ENCODE results near the gene DOCK9. TPM values are rescaled to one million over a fixed set of nuclear protein-coding genes. Genes with fewer than 3 reads are reported as not detected.

The DOCK9 gene
- total RNA-seq, 1 donor from 2014 or later: 56.3 TPM

- Mint-ChIP-seq H3K27ac (ENCODE audit: unreplicated experiment) (no peak overlapping the region), H3K36me3 (ENCODE audit: low read depth, unreplicated experiment) (peaks cover 10% of the 10 kb centered on the region), H3K4me3 (ENCODE audit: unreplicated experiment) (no peak overlapping the region), H3K4me1 (ENCODE audit: low read depth, unreplicated experiment) (no peaks in the 10 kb centered on the region), H3K27me3 (ENCODE audit: low read depth, unreplicated experiment) (no peaks in the 10 kb centered on the region), H3K9me3 (ENCODE audit: unreplicated experiment) (no peaks in the 10 kb centered on the region)
- Histone ChIP-seq H3K9me3 (ENCODE audit: insufficient read depth, low read depth, low read length) (no peaks in the 10 kb centered on the region), H3K4me1 (ENCODE audit: insufficient read depth, low read length) (peaks cover 9% of the 10 kb centered on the region), H3K4me2 (ENCODE audit: low read length) (no peak overlapping the region), H4K20me1 (ENCODE audit: insufficient read depth, low read length) (no peaks in the 10 kb centered on the region), H3K9ac (ENCODE audit: low read length) (no peak overlapping the region), H3K4me3 (ENCODE audit: insufficient read depth, low read depth, low read length) (no peak overlapping the region), H2AFZ (ENCODE audit: low read depth, low read length) (no peak overlapping the region), H3K79me2 (ENCODE audit: insufficient read depth, low read length) (no peaks in the 10 kb centered on the region), H3K36me3 (ENCODE audit: insufficient read depth, low read length) (no peaks in the 10 kb centered on the region), H3K27ac (ENCODE audit: low read depth, low read length) (no peak overlapping the region), H3K27me3 (ENCODE audit: insufficient read depth, low read length) (no peaks in the 10 kb centered on the region)
- DNase-seq (ENCODE audit: low read depth): no peak
- FAIRE-seq: no peak
- no peak for TF ChIP-seq EZH2 (IDR thresholded peaks at IDR 0.05; ENCODE audit: insufficient read depth, low read length)
- no peak for TF ChIP-seq CTCF (IDR thresholded peaks at IDR 0.05; ENCODE audit: insufficient read depth, low read depth, low read length)
Observed at GRCh38 chr13:98851276-98851675, 126.6 kb downstream of the DOCK9 start.

- Mint-ChIP-seq H3K27ac (ENCODE audit: unreplicated experiment) (no peak overlapping the region), H3K9me3 (ENCODE audit: unreplicated experiment) (no peaks in the 10 kb centered on the region), H3K27me3 (ENCODE audit: low read depth, unreplicated experiment) (no peaks in the 10 kb centered on the region), H3K36me3 (ENCODE audit: low read depth, unreplicated experiment) (peaks cover 2% of the 10 kb centered on the region), H3K4me3 (ENCODE audit: unreplicated experiment) (no peak overlapping the region), H3K4me1 (ENCODE audit: low read depth, unreplicated experiment) (no peaks in the 10 kb centered on the region)
- no peak overlapping the region for H3K27ac ChIP-seq (ENCODE audit: low read depth, low read length)
- H4K20me1 ChIP-seq (ENCODE audit: insufficient read depth, low read length): no peaks in the 10 kb centered on the region
- TF ChIP-seq EZH2 (IDR thresholded peaks at IDR 0.05; ENCODE audit: insufficient read depth, low read length): no peak
- no peak for TF ChIP-seq CTCF (IDR thresholded peaks at IDR 0.05; ENCODE audit: insufficient read depth, low read depth, low read length)
- no peak overlapping the region for H3K4me2 ChIP-seq (ENCODE audit: low read length)
- H3K36me3 ChIP-seq (ENCODE audit: insufficient read depth, low read length): peaks cover 4% of the 10 kb centered on the region
- FAIRE-seq: no peak
- no peaks in the 10 kb centered on the region for H3K79me2 ChIP-seq (ENCODE audit: insufficient read depth, low read length)
- no peak overlapping the region for H3K4me3 ChIP-seq (ENCODE audit: insufficient read depth, low read depth, low read length)
- no peak overlapping the region for H2AFZ ChIP-seq (ENCODE audit: low read depth, low read length)
- peak; percentile 82 for DNase-seq (ENCODE audit: low read depth)
- H3K27me3 ChIP-seq (ENCODE audit: insufficient read depth, low read length): no peaks in the 10 kb centered on the region
- peaks cover 6% of the 10 kb centered on the region for H3K4me1 ChIP-seq (ENCODE audit: insufficient read depth, low read length)
- no peaks in the 10 kb centered on the region for H3K9me3 ChIP-seq (ENCODE audit: insufficient read depth, low read depth, low read length)
- H3K9ac ChIP-seq (ENCODE audit: low read length): no peak overlapping the region
Observed at GRCh38 chr13:98848746-98849145, 129.1 kb downstream of the DOCK9 start.

GRCh38 chr13:98847780-98848179, 130.1 kb downstream of the DOCK9 start:
- Histone ChIP-seq H3K4me3 (ENCODE audit: insufficient read depth, low read depth, low read length) (no peak overlapping the region), H3K79me2 (ENCODE audit: insufficient read depth, low read length) (no peaks in the 10 kb centered on the region), H2AFZ (ENCODE audit: low read depth, low read length) (no peak overlapping the region), H3K9ac (ENCODE audit: low read length) (no peak overlapping the region), H3K4me2 (ENCODE audit: low read length) (no peak overlapping the region), H4K20me1 (ENCODE audit: insufficient read depth, low read length) (no peaks in the 10 kb centered on the region), H3K4me1 (ENCODE audit: insufficient read depth, low read length) (peaks cover 3% of the 10 kb centered on the region), H3K27ac (ENCODE audit: low read depth, low read length) (no peak overlapping the region), H3K9me3 (ENCODE audit: insufficient read depth, low read depth, low read length) (no peaks in the 10 kb centered on the region), H3K36me3 (ENCODE audit: insufficient read depth, low read length) (peaks cover 4% of the 10 kb centered on the region), H3K27me3 (ENCODE audit: insufficient read depth, low read length) (no peaks in the 10 kb centered on the region)
- Mint-ChIP-seq H3K27me3 (ENCODE audit: low read depth, unreplicated experiment) (no peaks in the 10 kb centered on the region), H3K27ac (ENCODE audit: unreplicated experiment) (no peak overlapping the region), H3K36me3 (ENCODE audit: low read depth, unreplicated experiment) (no peaks in the 10 kb centered on the region), H3K4me3 (ENCODE audit: unreplicated experiment) (no peak overlapping the region), H3K4me1 (ENCODE audit: low read depth, unreplicated experiment) (peaks cover 3% of the 10 kb centered on the region), H3K9me3 (ENCODE audit: unreplicated experiment) (no peaks in the 10 kb centered on the region)
- no peak for DNase-seq (ENCODE audit: low read depth)
- FAIRE-seq: no peak
- no peak for TF ChIP-seq EZH2 (IDR thresholded peaks at IDR 0.05; ENCODE audit: insufficient read depth, low read length)
- TF ChIP-seq CTCF (IDR thresholded peaks at IDR 0.05; ENCODE audit: insufficient read depth, low read depth, low read length): no peak
